ENCODE results near the gene ZFR2.

- TF ChIP-seq SIN3A (IDR thresholded peaks at IDR 0.05; ENCODE audit: borderline replicate concordance, insufficient read depth, low read length) (no peak), POLR2AphosphoS5 (IDR thresholded peaks at IDR 0.05; ENCODE audit: low read depth, low read length) (no peak)
These were observed 87.2 kb downstream of the ZFR2 start for GRCh38 chr19:3781603-3782002.
